Dedifferentiated amniotic fluid mesenchymal stem cell (primary cell): Measurements from ENCODE around the gene ASPN.

Source experiments
- DNase-seq: peaks from one replicate; pipeline ENCODE4 v3.0.0-alpha.2; 2016; ENCODE audit errors: extremely low spot score

ASPN gene

DNA sequence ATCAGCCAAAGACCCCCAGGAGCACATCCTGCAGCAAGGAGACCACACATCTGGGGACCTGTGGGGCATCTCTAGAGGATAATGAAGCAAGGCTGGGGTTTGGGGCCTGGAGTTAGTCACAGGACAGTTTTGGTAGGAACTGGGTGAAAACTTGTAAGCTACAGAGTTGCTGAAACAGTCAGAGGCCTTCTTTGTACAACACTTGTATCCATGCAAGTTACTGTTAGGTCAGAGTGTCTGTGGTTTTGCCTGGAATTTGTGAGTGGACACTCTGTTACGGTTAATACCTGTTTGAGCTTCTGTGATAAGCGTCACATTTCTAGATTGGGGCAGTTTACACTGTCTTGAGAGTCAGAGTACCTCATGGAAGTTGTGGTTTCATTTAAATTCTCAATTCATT lies 22.6 kb upstream of the ASPN start:
- no peak for DNase-seq

DNA sequence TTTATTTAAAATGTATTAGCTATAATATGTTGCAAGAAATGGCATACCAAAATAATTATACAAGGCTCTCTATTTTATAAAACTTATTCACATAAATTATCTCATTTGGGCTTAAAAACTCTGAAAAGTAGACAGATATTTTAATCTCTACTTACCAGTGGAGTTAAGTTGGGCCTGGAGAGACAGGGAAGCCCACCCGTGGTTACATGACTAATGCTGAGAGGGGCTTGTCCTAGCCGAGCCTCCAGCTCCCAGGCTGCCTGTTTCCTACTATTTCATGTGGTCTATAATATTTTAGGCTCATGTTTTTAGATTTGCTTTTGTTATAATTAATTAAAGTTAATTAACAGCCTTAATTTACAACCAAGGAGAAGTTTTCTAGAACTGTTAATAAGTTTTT lies 20.9 kb upstream of the ASPN start:
- DNase-seq = no peak

DNA sequence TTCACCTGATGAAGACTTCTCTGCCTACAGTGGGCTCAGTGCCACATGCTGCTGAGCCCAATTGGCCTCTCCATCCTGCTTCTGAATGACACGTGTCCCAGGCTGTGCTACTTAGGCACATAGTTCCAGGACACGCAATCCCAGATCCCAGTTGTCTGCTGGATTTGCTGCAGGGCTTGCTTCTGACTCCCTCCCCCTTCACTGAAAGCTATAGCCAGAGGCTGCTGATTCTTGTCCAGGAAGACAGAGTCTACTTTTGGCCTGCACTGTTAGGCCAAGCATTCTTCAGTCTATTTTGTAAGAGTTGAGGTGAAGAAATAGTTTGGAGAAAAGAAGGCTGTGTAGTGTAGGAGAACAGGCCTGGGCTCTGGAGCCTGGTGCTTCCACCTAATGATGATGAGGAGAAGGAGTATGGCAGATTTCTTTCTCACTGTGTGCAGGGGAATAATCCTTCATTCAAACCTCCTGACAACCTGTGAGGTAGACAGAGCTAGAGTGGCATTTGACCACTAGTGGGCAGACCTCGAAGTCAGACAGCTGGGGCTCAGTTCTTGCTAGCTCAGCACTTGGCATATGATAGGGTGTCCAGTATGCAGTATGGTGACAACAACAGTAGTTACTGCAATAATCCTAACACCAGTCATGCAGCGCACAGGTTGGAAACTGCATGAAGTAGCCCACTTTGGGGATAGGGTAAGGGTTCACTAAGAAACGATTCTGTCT lies 19.5 kb upstream of the ASPN start:
- DNase-seq = no peak

DNA sequence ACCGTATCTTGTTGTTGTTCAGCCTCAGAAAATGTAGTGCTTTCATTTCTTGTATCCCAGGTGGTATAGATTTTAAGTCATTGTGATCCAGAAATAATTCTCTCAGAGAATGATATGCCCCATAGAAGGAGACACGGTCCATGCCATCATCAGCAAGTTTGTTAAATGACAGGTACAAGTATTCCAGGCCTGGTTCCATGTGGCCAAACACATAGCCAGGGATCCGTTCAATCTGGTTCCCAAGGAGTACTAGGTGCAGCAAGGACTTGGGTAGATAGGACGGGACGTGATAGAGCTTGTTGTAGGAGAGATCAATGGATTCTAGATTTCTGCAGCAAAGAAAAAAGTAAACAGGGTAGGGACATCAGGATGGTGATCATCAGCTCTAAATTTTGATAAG lies 18.4 kb upstream of the ASPN start:
- DNase-seq = no peak

DNA sequence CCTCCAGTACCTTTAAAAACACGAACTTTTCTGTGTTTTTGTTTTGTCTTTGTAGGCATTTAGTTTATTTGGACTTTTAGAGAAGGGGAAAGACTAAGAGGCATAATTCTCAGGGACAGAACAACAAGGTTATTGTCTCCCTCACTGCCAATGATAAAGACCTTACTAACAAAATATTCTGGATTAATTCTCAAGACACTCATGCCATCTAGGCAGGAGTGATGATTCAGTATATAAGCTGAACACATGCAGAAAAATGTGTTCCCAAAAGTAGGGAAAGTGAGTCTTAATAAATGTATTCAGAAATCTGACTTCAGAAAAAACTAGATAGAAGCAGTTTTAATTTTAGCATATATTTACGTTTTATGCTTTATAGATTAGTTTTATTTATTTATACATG lies 17.4 kb upstream of the ASPN start:
- no peak for DNase-seq

DNA sequence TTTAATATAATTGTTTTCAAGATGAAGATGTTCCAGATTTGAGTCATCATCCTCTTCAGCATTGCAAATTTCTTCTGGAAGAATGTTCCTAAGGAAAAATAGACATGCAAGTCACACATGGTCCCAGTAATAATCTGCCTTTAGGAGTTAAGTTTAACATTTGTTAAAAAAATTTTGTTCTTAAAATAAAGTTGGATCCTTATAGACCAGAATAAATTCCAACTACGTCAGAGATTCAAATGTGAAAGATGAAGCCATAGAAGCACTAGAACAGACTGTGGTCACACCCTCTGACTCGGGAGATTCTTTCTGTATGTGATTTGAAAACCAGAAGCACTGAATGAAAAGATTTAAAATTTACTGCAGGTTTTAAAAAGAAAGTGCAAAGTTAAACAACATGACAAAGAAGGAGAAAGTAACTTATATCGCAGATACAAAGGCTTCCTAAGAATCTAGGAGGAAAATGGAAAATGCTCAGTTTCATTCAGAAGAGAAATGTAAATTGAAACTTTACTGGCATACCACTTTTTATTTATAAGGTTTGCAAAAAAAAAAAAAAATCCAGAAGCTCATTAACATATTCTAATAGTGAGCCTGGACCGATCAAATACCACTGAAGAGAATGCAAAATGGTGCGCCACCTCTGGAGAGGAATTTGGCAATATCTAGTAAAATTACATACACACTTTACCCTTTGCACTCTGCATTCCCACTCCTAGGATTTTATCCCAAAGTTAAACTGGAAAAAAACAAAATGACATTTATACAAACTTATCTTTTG lies 14.3 kb upstream of the ASPN start:
- peak; percentile 43 for DNase-seq

DNA sequence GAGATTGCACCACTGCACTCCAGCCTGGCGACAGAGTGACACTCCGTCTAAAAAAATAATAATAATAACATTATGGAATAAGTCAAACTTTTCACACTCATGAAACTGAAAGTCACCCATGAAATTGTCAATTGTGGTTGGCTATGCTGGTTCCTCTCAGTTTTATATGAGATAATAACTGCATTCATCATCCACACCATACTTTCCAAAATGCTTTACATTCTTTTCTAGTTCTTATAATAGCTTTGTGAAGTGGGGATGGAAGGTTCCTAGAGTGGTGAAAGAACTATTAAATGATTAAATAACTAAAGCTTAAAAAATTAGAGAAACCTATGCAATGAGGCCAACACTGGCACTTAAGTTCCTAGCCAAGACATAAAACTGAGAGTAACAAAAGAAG lies 12.6 kb upstream of the ASPN start:
- no peak for DNase-seq

DNA sequence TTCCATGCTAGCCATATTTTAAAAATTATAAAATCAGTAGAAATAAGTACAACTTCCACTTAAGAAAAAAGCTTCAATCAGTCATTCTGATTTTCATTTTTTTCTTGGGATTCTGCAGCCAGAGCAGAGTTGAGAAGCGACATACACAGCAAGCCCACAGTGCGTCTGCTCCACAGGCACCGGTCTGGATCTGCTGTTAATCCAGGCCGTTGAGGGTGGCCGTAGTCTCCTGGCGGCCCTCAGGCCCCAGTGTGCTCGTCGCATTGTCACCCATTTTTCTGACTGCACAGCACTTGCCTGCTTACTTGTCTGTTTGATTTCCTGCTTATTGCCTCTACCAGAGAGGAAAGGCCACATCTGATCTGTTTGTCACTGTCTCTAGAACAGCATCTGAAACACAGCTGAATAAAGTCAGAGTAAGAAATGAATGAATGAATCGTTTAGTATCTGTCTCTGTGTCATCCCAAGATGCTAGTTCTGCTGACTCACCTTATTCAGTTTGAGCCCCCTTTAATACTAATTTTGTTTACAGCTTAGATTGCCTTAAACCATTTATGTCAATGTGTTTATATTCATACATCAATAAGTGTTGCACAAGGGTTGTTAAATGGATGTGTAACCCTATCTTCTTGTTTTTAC lies 11.6 kb upstream of the ASPN start:
- no peak for DNase-seq

DNA sequence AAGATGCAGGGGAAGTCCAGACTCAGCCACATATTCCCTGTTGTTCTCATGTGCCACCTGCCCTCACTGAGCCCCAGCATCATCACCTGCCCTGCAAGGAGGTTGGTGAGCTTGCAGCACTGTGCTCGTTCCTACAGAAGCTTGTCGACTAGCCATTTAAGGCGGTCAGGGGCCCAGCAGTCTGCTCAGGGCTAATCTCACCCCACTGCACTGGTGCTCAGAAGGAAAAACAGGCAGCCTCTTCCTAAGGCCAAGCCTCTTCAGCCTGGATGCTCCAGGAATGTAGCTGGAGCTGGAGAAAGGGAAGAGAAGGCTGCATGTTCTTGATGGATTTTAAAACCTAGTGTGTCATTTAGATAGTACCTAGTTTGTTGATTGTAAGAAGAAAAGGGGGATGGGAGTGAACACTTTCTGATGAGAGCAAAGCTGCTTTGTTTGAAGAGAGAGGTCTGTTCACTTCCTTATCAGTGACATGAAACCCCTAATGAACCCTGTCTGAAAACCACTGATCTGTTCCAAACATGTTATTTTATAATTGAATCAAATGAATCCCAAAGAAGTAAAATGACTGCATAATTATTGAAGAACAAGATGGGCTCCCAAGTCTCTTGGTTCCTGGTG lies 10.6 kb upstream of the ASPN start:
- no peak for DNase-seq

DNA sequence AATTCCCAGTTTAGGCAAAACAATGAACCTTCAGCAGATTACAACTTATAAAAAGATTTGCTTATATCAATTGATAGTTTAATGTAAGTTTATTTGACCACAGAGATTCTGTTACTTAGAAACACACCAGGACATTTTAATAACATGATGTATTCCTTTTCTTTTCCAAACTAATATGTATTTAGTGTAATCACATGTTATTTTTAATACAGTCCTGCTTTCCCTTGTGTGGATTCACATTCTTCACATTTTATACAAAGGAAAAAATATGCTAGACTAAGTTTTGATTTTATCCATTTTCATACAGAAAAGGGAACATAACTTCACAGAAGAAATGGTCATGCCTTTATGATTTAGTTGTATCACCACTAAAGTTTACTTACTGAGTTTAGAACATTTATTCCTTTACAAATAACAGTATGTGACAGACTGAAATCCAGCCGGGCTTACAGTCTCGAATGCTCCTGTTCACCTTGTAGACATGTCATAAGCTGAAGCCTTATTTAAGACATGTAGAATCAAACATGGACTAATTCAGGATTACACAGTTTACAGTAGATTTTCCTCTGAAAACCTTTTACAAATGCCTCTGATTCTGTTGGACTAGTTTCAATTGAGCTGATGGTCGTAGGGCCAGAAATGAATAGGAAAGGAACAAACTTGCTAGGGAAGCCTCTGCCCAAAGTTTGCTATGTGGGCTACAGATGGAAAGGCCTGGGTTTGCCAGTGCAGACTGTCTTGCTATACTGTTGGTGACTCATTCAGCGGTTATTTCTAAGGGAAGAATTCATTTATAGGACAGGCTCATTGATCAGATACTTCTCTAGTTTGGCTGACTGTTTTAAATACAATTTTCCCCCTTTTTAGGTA lies 6.6 kb upstream of the ASPN start:
- peak; percentile 25 for DNase-seq

DNA sequence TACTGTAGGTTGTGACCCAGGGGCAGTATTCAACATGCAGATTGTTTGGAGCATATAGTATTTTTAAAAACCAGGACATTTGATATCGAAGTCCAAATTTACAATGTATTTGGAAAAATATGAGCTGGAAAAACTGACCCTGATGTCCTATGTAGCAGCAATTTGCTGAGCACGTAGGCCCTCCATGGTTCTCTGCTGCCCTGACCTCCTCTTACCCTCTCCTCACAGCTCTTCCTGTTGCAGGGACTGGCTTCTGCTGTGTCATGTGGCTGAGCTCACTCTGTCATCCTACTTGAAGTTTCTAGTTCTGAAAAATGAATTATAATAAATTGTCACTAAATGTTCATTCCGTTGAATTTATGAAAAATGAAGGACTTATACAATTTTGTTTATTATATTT lies 4.1 kb upstream of the ASPN start:
- no peak for DNase-seq

DNA sequence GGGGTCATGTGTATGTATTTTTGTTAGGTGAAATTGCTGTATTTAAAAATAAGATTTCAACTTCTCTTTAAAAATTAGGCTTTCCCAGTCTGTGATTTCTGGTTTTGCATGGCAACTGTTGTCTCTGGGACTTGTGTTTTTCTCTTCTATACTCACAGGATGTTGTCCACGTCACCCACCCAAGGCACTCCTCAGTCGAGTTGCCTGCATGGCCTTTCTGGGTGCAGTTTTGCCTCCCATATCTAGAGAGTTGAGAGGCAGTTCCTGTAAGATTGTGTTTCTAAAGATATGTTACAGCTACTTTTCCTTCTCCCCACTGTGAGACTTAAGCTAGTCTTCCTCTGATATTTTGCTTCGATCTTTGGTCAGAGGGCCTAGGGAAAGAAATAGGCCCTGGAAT lies 2.3 kb upstream of the ASPN start:
- DNase-seq = no peak

DNA sequence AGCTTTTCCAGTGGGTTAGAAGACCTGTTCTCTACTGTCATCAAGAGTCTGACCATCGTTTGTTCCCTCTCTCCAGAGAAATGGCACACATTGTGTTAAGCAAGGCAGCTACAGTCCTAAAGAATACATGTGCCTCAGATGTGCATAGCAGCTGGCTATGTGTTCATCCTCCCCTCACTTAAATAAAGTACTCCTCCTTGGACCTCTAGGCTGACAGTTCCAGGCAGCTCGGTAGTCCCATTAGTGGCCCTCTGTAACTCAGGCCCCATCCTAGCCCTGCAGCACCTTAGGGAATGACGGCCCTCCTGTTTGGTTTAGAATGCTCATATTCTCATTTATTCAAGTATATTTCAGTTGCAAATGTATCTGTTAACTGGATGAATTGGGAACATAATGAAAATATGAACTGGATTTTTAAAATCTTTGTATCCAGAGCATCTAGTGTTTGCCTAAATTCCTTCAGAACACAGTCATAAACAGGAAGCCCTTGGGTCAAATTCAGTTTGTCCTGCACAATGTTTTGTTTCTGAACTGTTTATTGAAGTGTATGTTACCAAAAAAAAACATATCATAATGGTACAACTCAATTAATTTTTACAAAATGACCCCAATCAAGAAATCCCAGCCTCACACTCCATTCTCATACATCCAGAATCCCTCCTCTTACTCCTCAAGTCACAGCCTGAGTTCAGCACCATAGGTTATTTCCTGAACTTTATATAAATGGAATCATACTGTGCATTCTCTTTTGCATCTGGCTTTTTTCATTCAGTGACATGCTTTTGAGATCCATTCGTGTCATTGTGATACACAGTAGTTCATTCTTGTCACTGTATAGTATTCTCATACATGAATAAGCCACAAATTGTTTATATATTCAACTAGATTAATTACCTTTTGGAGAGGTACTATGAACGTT lies 1.6 kb upstream of the ASPN start:
- DNase-seq = peak; percentile 47

DNA sequence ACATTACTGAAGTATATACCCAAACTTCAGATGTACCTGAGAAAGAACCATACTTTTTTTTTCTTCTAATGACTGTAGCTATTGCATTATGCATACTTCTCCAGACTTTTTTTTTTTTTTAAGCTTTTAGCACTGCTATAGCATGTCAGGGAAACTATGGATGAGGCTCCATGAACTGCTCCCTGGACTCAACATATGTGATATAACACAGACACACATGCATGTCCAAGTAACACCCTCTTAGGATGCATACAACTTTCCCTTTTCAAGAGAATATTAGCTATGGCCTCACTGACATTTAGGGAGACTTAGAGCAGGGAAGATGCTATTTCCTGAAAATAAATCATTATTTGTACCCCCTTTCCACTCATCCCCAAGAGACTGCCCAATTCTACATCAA lies 499 bp upstream of the ASPN start:
- no peak for DNase-seq

DNA sequence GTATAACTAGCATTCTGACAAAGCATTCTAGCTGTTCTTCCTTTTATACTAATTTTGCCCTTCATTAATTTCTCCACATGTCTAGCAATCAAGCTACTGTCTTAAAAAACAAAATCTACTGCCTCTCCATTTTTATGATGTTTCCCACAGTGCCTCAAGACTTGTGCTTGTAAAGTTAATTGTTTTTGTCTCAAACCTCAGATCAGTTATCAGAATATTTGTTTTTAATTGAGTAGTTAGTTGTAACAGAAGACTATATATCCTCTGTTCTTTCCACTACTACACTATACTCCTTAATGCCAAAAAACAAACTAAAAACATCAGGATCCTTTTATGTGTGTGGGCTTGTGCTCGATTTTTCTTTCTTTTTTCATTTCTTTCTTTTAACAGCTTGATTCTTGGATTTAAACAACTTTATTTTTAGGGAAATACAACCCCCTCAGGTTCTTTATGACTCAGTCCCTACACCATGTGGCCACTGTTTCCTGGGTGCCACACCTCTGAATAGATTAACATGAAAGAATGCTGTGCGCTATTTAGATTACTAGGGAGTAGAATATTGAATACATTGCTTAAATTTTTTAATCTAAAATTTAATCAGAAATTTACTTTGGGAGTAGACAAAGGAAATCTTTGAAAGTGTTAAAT lies 1.2 kb downstream of the ASPN start:
- DNase-seq = no peak

DNA sequence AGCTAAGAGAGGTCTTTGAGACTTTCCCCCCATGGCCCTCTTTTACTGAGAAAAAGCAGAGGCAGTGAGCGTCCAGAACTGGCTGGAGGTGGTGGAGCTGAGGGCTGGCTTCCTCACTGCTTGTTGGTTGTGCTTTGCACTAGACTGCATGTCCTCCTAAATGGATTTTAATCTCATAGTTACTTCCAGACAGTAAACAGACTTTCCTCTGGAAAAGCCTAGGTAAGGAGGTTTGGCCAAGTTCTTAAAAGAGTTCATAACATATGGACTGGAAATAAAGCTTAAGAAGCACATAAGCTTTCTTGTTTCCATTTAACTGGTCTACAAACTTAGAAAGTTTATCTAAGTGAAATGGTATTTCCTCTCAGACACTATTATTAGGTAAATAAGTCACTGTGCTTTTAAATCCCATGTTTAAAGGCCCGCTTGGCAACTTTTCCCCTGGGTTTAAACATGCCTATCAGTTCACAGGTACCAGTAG lies 2.0 kb downstream of the ASPN start:
- DNase-seq = no peak

DNA sequence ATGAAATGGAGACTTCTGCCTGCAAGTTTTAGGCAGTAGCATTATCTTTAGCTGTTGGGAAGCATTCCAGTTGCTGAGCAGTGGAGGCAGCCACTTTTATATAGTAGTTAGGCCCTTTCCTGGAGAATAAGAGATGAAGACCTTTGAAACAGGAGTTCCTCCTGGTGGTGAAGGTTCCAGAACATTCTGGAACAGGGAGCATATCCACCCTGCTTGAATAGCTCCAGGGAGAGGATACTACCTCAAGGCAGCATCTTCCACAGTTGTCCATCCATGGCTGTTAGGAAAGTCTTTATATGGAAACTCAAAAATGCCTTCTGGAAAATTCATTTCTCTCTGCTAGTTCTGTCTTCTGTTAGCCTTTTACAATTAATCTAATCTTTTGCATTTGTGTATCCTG lies 3.0 kb downstream of the ASPN start:
- no peak for DNase-seq

DNA sequence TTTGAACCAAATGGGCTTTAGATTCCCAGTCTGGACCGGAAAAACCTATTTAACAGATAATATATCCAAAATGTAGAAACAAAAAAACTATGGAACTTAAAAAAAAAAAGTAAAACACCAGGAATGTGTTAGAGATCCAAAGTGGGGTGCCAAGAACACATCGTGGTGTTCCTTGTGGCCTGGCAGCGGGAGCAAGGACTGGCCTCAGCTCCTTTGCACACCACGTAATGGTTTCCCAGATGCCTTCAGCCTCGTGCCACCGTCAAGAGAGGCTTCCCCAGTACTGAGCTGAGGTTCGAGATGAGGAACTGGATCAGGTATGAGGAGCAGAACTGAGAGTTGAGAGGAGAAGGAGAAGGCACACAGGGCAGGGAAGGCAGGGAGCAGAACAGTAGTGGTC lies 3.5 kb downstream of the ASPN start:
- DNase-seq = no peak

DNA sequence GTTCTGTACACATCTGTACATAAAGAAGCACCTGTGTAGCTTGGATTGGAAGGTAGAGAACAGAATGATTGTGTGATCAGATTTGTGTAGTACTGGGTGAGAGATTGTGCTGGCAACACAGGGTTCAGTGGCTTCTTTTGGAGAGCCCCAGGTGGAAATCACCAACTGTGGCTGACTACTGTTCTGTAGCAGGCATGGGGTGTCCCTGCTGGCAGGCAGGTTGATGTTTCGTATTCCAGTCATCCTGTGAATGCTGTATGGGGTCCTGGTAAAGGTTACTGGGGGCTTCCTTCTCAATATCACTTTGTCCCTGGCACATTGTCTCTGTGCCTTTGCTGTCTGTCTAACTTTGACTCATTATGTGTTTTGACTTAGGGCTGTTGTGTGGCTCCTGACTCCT lies 5.3 kb downstream of the ASPN start:
- DNase-seq = no peak

DNA sequence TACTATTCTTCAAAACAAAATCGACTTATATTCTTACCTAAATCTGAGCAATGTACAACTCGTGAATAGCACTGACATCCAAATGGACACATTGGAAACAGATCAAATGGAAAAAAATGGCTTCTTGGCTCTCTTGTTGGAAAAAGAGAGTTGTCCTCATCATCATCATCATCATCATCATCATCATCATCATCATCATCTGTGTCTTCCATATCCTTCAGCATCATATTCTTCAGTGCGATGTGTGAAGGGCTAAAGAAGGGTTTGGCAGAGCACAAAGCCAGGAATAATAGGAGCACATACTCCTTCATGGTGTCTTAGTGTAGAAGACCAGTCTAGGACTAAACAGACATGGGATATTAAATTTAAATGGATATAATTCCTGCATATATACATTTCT lies 7.7 kb downstream of the ASPN start:
- DNase-seq = no peak
